Right lobe of liver (tissue), 4 donors: ENCODE results near the gene PLVAP.

Experiments used
- POLR2A ChIP-seq: fragments of 450-650 bp; IDR thresholded peaks from one replicate; pipeline ENCODE4 v1.6.1; 2017; ENCODE audit warnings: antibody characterized with exemption, mild to moderate bottlenecking
- TF ChIP-seq, protein P1 (sequence below), 4 donors: fragments of 200-600 bp in 3 of 4; fragments of 450-650 bp in 1 of 4; IDR thresholded peaks; one replicate each; pipeline versions ENCODE4 v1.5.1 to v1.8.0; 2016 to 2022; ENCODE audit warnings: antibody characterized with exemption in 4 of 4, mild to moderate bottlenecking in 2 of 4
- donor health status: DM: no; HTN: no; CAD: no.
- donor health status: DM: no; HTN: no; CAD: no.
- donor health status: DM: no; HTN: yes; CAD: no.

DNA sequence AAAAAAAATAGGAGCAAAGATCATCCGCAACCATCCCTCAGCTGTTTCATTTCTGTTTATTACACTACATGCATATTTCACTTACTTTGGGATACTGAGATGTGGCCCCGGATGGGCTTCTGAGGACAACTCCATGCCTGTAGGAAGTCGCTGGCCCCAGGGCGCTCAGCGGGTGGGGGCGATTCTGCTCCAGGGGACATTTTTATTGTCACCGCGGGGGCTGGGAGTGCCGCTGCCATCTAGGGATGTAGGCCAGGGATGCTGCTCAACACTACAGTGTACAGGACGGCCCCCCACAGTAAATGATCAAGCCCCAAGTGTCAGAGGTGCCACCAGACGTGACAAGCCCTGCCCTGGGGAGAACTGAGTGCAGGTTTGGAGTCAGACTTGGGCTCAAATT, 34.7 kb upstream of the PLVAP start:
- TF ChIP-seq, protein P1, sequence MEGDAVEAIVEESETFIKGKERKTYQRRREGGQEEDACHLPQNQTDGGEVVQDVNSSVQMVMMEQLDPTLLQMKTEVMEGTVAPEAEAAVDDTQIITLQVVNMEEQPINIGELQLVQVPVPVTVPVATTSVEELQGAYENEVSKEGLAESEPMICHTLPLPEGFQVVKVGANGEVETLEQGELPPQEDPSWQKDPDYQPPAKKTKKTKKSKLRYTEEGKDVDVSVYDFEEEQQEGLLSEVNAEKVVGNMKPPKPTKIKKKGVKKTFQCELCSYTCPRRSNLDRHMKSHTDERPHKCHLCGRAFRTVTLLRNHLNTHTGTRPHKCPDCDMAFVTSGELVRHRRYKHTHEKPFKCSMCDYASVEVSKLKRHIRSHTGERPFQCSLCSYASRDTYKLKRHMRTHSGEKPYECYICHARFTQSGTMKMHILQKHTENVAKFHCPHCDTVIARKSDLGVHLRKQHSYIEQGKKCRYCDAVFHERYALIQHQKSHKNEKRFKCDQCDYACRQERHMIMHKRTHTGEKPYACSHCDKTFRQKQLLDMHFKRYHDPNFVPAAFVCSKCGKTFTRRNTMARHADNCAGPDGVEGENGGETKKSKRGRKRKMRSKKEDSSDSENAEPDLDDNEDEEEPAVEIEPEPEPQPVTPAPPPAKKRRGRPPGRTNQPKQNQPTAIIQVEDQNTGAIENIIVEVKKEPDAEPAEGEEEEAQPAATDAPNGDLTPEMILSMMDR (IDR thresholded peaks at IDR 0.05): no peak
- no peak for TF ChIP-seq POLR2A
